Upper lobe of left lung (tissue), 4 donors: ENCODE data around the gene NBAS.

ENCODE experiments used
- EP300 ChIP-seq, 4 donors: sonication (generic); formaldehyde crosslinking; IDR thresholded peaks; one replicate each; pipeline ENCODE4 v1.5.1; 2017; ENCODE audit warnings: antibody characterized with exemption in 4 of 4, control low read depth in 2 of 4
- POLR2A ChIP-seq, 4 donors: fragments of 450-650 bp; IDR thresholded peaks; one replicate each; pipeline ENCODE4 v1.5.1; 2016 to 2017; ENCODE audit warnings: antibody characterized with exemption in 4 of 4, mild to moderate bottlenecking in 2 of 4
- POLR2AphosphoS5 ChIP-seq, 2 donors: sonication (generic); formaldehyde crosslinking; IDR thresholded peaks; one replicate each; pipeline ENCODE4 v1.5.1; 2017; ENCODE audit warnings: antibody characterized with exemption in 2 of 2
- TF ChIP-seq, protein P1 (sequence below), 6 experiments: fragments of 450-650 bp in 4 of 6; fragments of 200-600 bp in 2 of 6; sonication (generic) in 2 of 6; IDR thresholded peaks; one replicate each; pipeline ENCODE4 v1.5.1; 2016 to 2019; ENCODE audit warnings: antibody characterized with exemption in 6 of 6

DNA sequence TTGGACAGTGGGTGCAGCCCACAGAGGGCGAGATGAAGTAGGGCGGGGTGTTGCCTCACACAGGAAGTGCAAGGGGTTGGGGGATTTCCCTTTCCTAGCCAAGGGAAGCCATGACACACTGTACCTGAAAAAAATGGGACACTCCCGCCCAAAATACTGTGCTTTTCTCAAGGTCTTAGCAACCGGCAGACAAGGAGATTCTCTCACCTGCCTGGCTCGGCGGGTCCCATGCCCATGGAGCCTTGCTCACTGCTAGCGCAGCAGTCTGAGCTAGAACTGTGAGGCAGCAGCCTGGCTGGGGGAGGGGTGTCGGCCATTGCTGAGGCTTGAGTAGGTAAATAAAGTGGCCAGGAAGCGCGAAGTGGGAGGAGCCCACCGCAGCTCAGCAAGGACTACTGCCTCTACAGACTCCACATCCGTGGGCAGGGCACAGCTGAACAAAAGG is 244.7 kb downstream of the NBAS start:
- TF ChIP-seq, protein P1, sequence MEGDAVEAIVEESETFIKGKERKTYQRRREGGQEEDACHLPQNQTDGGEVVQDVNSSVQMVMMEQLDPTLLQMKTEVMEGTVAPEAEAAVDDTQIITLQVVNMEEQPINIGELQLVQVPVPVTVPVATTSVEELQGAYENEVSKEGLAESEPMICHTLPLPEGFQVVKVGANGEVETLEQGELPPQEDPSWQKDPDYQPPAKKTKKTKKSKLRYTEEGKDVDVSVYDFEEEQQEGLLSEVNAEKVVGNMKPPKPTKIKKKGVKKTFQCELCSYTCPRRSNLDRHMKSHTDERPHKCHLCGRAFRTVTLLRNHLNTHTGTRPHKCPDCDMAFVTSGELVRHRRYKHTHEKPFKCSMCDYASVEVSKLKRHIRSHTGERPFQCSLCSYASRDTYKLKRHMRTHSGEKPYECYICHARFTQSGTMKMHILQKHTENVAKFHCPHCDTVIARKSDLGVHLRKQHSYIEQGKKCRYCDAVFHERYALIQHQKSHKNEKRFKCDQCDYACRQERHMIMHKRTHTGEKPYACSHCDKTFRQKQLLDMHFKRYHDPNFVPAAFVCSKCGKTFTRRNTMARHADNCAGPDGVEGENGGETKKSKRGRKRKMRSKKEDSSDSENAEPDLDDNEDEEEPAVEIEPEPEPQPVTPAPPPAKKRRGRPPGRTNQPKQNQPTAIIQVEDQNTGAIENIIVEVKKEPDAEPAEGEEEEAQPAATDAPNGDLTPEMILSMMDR (IDR thresholded peaks at IDR 0.05): no peak
- TF ChIP-seq POLR2A (IDR thresholded peaks at IDR 0.05): no peak
- no peak for TF ChIP-seq POLR2AphosphoS5 (IDR thresholded peaks at IDR 0.05)
- no peak for TF ChIP-seq EP300 (IDR thresholded peaks at IDR 0.05)
